SK-N-SH treated with all-trans-retinoic acid at 6 μM for 48 hours (cell line): ENCODE results near the gene ZNF444.

Experiments
- ARNTL ChIP-seq: fragments of 450-650 bp; formaldehyde crosslinking; IDR thresholded peaks from 2 replicates; pipeline ENCODE4 v1.5.0; 2020; ENCODE audit warnings: low read depth, mild to moderate bottlenecking, moderate library complexity, borderline replicate concordance
- OSR1 ChIP-seq: fragments of 250-450 bp; sonication (Bioruptor Pico); IDR thresholded peaks from 2 replicates; pipeline ENCODE4 v1.8.0; 2022; ENCODE audit warnings: moderate library complexity, mild to moderate bottlenecking, inconsistent platforms
- RARB ChIP-seq: fragments of 250-450 bp; sonication (Bioruptor Pico); IDR thresholded peaks from 2 replicates; pipeline ENCODE4 v1.8.0; 2021; ENCODE audit warnings: mild to moderate bottlenecking, moderate library complexity
- ZC3H10 ChIP-seq: fragments of 250-450 bp; sonication (Bioruptor Pico); IDR thresholded peaks from 2 replicates; pipeline ENCODE4 v1.5.1; 2021; ENCODE audit warnings: mild to moderate bottlenecking, moderate library complexity
- ZFP3 ChIP-seq: fragments of 250-450 bp; sonication (Bioruptor Pico); IDR thresholded peaks from 2 replicates; pipeline ENCODE4 v1.5.0; 2020; ENCODE audit warnings: mild to moderate bottlenecking, moderate library complexity

DNA sequence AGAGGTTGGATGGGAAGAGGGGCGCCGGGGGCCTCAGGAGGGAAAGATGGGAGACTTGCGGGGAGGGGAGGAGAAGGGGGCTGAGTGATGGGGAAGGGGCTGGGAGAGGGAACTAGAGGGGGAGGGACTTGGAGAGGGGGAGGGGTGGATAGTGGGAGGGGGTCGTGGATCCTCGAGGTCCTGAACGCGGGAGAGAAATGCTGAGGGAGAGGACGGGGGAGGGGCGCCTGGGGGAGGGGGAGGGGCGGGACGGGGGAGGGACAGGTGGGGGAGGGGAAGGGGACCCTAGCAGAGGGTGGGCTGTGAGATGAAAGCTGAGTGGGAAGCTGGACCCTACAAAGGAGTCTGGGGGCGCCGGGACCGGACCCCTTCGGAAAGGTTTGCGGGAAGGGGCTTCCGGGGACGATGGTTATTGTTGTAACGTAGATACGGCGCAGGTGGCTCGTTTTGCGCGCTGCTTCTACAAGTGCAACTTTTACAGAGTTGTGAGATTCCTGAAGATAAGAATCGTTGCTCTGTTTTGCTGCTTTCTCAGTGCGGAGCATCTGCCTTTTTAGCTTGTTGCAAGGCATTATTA is 418 bp downstream of the ZNF444 start:
- TF ChIP-seq ARNTL (CRISPR knock-in tag) (no peak), RARB (CRISPR knock-in tag) (no peak), ZFP3 (CRISPR knock-in tag) (no peak), OSR1 (no peak), ZC3H10 (CRISPR knock-in tag) (no peak)
